HG03103 (cell line): ENCODE measurements around the gene ATAD3A.
"Not testable (repeated sequence)": the region's sequence is repeated elsewhere in the genome, so short reads cannot be mapped to it uniquely, and the experiment has no call there.

ENCODE experiments used
- ATAC-seq: cut with Tn5 transposase; IDR thresholded peaks from one replicate; pipeline ENCODE4 v1.9.1; 2021; ENCODE audit warnings: low read depth; ENCODE audit not compliant: unreplicated experiment

The ATAD3A gene

GRCh38 chr1:1511533-1512285 is at the start of gene ATAD3A:
ATAD3A (plus strand) TSS chr1:1512162; CDS start chr1:1512269, 107 bp downstream.
- ATAC-seq = peak; percentile 62

GRCh38 chr1:1462318-1462966 is 49.5 kb upstream of the ATAD3A start:
- ATAC-seq = no peak

- no peak for ATAC-seq
Observed at GRCh38 chr1:1463312-1463711, 48.6 kb upstream of the ATAD3A start.

DNA sequence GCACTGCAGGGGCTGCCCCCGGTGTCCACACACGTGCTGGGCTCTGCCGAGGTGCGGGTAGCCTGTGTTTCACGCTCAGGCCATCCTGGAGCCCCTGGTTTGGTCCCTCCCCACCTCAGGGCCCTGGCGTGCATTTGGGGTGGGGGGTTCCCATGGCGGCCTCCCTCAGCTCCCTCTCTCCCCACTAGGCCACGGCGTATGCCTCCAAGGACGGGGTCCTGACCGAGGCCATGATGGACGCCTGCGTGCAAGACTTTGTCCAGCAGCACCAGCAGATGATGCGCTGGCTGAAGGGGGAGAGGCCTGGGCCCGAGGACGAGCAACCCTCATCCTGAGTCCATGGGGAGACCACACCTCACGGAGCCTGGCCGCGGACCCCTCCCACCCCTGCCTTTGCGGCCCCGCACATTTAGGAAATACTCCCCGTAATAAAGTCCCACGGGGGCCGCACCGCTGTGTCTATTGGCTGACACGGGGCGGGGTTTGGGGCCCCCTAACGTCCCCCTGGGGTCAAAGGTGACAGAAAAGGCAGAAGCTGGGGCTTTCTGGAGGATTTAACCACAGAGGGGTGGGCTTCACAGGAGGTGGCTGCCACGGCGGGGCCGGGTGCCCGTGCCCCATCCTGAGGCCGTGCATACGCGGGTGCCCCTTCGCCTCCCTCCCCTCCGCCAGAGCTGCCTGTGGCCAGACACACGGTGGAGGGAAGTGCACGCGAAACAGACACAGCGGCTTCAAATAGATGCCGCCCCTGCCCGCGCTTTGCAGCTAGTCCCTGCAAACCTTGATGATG is 43.6 kb upstream of the ATAD3A start:
- not testable (repeated sequence) for ATAC-seq

- ATAC-seq = no peak
Observed at GRCh38 chr1:1470626-1471388, 41.2 kb upstream of the ATAD3A start.

DNA sequence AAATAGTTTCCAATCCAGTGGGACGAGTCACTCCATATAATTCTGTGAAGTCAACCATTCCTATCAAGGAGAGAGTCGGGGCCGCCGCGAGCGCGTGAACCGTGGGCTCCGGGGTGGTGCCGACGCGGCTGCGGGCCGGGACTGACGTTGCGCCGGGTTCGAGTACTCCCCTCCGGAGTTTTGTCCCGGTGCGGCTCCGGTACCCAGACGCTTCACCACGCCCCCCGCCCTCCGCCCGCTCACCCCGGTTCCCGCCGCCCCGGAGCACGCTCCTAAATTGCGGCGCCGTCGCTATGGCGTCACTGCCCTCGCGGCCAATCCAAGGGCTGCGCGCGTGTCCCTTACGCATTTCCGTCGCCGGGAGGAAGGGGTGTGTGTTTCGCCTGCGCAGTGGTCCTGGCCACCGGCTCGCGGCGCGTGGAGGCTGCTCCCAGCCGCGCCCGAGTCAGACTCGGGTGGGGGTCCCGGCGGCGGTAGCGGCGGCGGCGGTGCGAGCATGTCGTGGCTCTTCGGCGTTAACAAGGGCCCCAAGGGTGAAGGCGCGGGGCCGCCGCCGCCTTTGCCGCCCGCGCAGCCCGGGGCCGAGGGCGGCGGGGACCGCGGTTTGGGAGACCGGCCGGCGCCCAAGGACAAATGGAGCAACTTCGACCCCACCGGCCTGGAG is 40.4 kb upstream of the ATAD3A start, which contains the start of gene ATAD3B:
TSS of gene ATAD3B (plus strand) at position 377 of the 664 bp plus-strand sequence. CDS start at position 497, 120 bp downstream.
- peak; percentile 91 for ATAC-seq

- peak; percentile 9 for ATAC-seq
Observed at GRCh38 chr1:1472053-1472876, 39.7 kb upstream of the ATAD3A start.

GRCh38 chr1:1476011-1476410 is 36.0 kb upstream of the ATAD3A start:
- not testable (repeated sequence) for ATAC-seq

GRCh38 chr1:1477206-1477605 is 34.8 kb upstream of the ATAD3A start:
- no peak for ATAC-seq

DNA sequence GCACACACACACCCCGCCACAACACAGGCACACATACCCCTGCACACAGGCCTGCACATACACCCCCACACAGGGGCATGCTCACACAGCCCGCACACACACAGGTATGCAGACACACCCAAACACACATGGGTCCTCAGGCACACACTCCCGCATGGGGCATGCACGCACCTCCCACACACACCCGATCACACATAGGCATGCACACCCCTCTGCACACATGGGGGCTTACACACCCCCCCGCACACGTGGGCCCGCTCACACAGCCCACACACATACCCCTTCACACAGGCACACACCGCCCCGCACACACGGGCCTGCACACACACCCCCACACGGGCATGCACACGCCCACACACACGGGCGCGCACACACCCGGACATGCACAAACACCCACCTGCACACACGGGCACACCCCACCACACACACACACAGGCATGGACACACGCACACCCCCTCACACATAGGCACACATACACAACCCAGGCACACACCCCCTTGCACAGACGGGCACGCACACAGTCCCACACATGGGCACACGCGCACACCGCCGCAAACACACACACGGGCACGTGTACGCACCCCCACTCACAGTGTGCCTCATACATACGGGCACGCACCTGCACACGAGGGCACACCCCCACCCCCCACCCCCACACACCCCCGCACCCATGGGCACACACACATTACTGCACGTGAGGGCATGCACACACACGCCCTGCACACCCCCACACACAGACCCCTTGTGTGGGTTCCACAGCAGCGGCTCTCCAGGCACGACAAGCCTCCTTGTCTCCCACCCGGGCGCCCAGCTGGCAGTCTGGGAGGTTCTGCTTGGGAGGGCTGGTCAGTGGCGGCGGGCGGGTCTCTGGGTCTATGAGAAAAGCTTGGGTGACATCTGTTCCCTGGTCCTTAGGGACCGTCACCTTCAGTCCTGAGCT is 32.1 kb upstream of the ATAD3A start:
- ATAC-seq = no peak

- not testable (repeated sequence) for ATAC-seq
Observed at GRCh38 chr1:1480488-1480867, 31.5 kb upstream of the ATAD3A start.

DNA sequence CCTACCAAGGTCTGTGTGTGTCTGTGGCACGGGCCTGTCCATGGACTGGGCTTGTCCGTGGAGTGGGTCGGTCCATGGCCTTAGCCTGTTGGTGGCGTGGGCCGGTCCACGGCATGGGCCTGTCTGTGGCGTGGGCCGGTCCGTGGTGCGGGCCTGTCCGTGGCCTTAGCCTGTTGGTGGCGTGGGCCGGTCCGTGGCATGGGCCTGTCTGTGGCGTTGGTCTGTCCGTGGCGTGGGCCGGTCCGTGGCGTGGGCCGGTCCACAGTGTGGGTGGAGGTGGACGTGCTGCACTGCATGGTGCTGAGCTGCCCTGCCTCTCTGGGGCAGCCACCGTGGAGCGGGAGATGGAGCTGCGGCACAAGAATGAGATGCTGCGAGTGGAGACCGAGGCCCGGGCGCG is 30.2 kb upstream of the ATAD3A start:
- ATAC-seq = not testable (repeated sequence)

- no peak for ATAC-seq
Observed at GRCh38 chr1:1482856-1483255, 29.1 kb upstream of the ATAD3A start.

DNA sequence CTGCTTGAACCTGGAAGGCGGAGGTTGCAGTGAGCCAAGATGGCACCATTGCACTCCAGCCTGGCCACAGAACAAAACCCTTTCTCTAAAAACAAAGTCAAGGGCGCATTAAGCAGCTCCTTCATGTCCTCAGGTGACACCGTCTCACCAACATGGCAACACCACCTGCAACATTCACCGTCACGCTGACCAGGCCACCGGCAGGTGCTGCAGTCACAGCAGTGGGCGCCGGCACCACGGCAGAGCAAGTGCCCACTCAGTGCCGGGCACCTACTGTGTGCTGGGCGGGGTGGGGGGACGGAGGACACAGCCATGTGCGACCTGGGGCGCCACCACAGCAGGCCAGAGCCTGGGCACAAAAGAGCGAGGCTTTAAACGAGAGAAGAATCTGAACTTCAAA is 28.2 kb upstream of the ATAD3A start:
- no peak for ATAC-seq

DNA sequence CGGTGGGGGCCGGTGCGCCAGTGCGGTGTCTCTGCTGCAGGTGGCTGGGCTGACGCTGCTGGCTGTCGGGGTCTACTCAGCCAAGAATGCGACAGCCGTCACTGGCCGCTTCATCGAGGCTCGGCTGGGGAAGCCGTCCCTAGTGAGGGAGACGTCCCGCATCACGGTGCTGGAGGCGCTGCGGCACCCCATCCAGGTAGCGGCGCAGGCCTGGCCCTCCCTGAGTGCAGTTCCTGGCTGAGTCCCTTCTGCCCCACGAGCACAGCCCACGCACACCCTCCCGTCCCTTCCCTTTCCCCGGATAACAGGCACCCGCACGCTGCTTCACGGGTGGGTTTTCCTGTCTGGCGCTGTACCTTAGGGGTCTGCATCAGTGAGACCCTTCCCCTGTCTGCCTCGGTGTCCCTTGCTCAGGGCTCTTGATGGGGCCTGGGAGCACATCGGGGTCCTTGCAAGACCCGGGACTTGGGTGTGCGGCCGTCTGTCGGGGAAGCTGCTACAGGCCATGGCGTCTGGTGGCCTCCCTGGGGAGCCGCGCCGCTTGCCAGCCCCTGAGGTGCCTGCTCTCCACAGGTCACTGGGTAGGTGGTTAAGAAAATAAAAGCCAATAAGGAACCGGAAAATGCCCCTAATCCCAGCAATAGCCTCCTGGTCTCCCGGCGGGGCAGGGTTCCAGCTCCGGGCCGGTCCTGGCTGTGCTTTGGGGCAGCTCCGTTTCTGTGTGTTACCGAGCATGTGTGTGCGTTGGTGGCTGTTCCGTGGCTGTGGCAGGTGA is 26.8 kb upstream of the ATAD3A start:
- not testable (repeated sequence) for ATAC-seq

DNA sequence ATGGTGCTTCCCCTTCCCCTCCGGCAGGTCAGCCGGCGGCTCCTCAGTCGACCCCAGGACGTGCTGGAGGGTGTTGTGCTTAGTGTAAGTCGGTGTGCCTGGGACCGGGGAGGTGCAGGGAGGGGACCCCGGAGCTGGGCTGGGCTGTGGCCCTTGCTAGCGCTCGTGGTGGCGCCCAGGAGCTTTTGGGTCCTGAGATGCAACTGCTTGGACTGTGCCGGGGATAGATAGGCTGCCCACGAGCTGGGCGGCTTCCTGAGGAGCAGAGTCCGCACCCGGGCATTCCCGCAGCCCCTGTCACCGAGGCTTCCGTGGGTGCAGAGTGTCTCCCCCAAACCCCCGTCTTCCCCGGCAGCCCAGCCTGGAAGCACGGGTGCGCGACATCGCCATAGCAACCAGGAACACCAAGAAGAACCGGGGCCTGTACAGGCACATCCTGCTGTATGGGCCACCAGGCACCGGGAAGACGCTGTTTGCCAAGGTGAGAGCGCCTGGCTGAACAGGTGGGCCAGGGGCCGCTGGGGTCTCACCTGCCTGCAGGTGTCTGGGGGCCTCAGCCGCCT is 26.1 kb upstream of the ATAD3A start:
- ATAC-seq = not testable (repeated sequence)

GRCh38 chr1:1487701-1488100 is 24.3 kb upstream of the ATAD3A start:
- no peak for ATAC-seq
